Measurements from ENCODE around the gene SNCB.

Gene SNCB

GRCh38 chr5:176629853-176630680 lies at the start of gene SNCB, which contains the start of gene EIF4E1B:
Gene SNCB, minus strand, starts transcription at chr5:176630534. Its CDS starts 880 bp downstream, at chr5:176629654.
Gene EIF4E1B, plus strand, starts transcription at chr5:176630675. Its CDS starts 12,113 bp downstream, at chr5:176642788.
- no peak for DNase-seq (ENCODE audit: low read depth)

DNA sequence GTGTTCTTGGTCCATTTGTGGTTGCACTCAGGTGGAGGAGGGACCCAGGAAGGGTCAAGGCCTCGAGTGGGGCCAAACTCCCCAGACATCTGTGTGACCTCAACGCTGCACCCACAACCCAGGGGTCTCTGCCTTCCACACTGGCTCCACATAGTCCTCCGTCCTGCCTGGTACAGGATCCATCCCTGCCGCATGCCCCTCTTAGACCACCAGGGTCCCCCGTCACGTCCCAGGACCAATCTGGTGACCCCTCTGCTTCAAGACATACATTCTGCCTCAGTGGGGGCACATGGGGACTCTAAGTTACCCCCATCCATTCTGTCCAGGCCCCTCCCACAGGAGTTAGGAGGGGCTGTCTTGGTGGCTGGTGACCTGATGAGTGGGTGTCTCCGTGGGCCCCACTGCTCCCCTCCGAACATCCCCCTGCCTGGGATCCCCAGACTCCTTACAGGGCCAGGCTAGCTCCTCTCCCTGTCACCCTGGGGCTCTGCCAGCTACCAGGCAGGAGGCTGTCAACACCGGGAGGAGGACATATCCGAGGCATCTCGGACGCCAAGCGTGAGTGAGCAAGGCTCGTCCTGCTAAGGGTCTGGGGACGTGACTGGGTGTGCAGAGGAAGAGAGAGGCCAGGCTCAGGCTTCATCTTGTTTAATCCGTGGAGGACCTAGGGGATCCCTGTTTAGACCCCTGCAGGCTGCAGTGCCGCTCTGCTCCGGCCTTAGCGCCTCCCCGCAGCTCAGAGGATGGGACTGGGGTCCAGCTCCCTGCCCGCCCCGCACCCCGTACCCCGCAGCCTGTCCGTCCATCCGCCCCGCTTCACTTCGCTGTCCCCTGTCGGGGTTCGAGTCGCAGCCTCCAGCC lies 49.3 kb upstream of the SNCB start:
- DNase-seq (ENCODE audit: low read depth) = no peak

DNA sequence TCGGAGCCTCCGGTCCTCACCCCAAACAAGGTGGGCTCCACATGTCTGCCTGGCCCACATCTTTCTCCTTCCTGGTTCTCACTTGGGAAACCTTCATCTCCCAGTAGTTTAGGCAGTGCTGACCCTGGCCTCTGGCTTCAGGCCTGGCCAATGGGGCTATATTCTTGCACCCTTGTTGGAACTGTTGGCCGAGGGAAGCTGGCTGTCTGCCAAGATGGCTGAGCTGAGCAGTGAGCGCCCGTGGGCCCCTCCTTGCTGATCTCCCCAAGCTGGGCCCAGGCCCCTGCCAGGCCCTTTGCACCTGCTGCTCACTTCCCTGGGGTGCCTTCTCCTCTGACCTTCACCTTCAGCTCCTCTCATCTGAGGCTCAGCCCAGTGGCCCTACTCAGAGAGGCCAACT lies 48.2 kb upstream of the SNCB start:
- DNase-seq (ENCODE audit: low read depth) = no peak

- no peak for DNase-seq (ENCODE audit: low read depth)
Measured at GRCh38 chr5:176677209-176677939, 47.0 kb upstream of the SNCB start.

DNA sequence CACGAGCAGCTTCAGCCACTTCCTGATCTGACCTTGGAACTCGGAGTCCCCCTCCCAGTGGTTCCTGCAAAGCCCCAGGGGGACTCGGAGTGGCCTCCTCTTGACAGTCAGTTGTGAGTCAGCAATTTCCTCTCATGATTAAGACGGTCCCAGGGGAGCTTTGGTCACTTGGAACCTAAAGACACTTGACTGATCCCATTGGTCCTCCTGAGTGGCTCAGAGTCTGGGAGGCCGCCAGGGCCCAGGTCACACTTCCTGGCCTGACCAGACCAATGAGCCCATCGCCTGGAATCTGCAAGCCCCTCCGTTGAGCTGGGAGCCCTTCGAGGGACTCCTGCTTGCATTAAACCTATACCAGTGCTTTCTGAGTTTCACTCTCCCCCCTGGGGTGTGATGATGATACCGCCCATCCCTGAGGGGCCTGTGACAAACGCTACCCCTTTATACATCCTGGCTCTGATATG lies 46.1 kb upstream of the SNCB start:
- DNase-seq (ENCODE audit: low read depth) = no peak

DNA sequence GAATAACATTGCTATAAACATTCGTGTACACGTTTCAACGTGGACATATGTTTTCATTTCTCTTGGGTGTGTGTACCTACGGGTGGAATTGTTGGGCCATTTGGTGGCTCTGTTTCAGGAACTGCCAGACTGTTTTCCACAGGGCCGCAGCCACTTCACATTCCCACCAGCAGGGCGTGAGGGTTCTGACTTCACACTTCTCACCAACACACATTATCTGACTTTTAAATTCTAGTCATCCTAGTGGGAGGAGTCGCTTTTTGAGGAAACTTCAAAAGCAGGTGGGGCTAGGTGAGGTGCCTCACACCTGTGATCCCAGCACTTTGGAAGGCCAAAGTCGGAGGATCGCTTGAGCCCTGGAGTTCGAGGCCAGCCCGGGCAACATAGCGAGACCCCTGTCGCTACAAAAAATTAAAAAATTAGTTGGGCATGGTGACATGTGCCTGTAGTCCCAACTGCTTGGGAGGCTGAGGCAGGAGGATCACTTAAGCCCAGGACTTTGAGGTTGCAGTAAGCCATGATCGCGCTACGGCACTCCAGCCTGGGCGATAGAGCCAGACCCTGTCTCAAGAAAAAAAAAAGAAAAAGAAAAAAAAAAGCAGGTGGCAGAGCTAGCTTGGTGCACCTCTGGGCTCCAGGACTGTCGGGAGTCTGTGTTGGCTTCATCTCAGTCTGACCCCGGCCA lies 45.5 kb upstream of the SNCB start:
- DNase-seq (ENCODE audit: low read depth) = no peak

DNA sequence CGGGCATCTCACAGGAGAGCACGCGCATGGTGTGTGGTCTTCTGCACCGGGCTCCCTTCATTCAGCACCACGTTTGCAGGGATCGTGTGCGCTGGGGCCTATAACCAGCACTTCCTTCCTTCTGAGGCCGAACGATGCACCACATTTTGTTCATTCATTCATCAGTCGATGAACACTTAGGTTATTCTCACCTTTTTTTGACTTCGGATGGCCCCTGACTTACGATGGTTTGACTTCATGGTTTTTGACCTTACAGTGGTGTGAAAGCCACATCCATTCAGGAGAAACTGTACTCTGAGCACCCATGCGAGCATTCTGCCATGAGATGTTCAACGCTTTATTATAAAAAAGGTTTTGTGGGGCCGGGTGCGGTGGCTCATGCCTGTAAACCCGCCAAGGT lies 44.5 kb upstream of the SNCB start:
- DNase-seq (ENCODE audit: low read depth) = no peak

DNA sequence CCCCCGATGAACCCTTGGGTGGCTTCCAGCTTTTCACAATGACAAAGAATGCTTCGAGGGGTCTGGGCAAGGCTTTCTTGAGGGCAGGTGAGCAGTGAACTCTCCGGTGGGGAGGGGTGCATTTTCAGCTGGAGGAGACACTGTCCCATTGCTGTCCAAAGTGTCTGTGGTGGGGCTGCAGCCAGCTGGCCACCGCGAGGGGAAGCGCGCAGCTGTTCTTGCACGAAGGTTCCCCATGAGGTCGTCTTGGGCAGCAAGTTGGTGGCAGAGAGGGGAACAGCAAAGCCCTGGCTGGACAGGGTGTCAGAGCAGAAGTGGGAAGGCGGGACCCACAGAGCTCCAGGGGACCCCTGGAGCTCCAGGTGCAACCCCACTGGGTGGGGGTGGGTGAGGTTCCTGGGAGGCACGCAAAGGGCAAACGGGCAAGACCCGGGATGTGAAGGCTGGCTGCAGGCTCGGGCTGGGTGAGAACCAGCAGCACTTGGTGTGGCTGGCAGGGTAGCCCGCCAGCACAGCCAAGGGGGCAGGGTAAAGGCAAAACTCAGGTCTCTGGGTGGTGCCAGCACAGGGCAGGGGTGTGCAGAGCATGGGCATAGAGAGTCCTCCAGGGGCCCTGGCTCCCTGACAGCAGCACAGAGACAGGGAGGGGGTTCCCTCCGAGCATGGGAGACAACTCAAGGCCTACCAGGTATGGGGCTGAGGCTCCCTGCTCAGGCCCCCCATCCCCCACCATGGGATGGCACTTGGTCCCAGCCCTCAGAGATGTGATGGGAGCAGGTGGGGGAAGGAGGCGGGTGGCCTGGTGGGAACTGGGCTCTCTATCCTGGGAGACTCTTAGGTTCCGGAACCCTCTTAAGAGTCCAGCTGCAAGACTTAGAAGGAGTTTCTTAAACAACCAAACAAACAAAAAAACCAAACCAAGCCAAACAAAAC lies 43.6 kb upstream of the SNCB start:
- no peak for DNase-seq (ENCODE audit: low read depth)

DNA sequence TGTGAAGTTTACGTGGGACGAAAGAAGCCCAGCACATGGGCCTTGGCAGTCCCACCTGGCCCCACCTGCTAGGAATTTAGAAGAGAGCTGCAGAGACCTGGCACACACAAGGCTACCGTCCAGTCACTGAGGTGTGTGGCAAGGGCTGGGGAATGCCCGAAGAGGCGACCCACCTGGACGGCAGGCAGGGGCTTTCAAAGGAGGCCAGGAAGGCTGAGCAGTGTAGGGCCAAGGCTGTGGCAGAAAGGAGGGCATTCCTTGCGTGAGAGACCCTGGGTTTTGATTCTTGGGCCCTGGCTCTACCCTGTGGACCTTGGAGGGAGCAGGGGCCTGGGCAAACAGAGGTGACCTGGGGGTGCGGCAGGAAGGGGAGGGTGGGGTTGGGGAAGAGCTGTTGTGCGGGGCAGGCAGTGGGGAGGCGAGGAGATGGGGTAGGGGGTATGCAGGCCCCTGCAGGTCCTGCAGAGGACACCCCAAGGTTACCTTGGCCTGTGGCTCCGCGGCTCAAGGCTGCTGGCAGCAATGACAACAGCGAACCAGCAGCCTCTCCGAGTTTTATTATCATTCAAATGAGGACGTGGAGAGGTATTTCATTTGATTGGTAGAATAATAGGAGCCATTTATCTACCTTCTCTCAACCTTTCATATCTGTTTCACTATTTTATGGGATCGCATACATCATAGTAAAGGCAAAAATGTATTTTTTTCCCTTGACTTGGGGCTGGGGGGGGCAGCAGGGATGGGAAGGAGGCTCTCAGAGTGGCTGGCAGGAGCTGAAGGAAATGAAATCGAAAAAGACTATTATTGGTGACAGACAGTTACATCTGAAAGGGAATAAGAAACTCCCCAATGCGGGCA lies 41.8 kb upstream of the SNCB start:
- DNase-seq (ENCODE audit: low read depth) = no peak

DNA sequence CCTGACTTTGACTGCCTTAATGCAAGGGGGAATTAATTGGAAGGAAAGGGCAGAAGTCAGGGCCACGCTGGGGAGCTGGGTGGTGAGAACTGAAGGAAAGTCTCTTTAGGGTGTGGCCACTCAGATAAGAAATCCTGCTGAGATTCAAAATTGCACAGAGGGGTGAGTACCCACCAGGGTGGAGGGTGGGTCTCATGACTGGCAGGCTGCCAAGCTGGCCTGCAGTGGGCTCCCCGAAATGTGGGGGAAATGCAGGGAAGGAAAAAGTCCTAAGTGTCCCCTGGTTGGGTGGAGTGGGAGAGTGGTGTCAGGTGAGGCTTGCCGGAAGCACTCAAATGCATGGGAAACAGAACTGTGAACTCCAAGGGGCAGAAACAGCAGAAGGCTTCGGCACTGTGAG lies 41.1 kb upstream of the SNCB start:
- DNase-seq (ENCODE audit: low read depth) = no peak

DNA sequence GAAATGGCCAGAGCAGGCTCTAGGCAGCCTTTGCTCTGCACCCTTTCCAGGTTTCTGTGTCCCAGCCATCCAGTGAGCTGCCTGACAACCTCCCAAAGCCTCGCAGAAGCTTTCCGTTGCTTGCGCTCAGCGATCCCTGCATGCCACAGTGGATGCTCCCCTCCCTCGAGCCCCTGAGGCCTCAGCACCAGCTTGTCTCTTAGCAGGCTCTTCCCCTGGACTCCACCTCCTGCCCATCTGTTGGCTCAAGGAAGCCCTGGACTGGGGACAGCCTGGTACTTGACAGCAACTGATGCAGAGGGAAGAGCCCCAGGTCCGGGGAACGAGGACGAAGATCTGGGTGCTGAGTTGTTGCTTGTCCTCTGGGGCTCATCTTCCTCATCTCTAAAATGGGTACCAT lies 40.1 kb upstream of the SNCB start:
- no peak for DNase-seq (ENCODE audit: low read depth)

DNA sequence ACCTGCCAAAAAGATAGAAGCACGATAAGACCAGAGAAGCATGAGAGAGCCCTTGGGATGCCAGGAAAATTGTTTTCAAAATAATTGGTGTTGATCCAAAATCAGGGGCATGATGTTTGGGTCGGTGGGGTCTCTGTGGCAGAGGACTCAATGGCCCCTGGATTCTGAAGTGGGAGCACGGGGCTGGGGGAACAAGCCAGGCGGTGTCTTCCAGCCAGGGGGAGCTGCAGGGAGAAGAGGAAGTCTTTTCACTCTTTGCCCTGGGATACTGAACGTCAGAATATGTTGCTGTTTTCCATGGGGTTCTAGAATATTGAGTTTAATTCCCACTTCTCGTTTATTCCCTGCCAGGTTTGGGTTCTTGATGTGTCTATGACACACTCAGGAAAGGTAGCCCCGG lies 37.3 kb upstream of the SNCB start:
- no peak for DNase-seq (ENCODE audit: low read depth)

DNA sequence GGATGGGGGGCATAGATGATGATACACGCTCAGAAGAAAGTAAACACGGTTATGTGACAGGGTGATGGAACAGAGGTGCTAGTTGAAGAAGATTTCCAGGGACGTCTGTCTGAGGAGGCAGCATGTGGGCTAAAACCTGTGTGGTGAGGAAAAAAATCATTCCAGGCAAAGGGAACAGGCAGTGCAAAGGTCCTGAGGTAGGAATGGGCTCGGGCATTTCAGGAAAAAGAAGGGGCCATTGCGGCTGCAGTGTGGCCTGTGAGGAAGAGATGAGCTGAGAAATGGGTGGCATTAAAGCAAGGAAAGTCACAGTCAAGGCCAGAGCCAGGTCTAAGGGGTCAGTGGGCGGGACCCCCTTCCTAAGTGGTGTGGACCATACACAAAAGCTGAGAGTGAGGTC lies 35.2 kb upstream of the SNCB start:
- DNase-seq (ENCODE audit: low read depth) = no peak

GRCh38 chr5:176664886-176665285 lies 34.6 kb upstream of the SNCB start:
- DNase-seq (ENCODE audit: low read depth) = no peak

GRCh38 chr5:176664479-176664878 lies 34.1 kb upstream of the SNCB start:
- no peak for DNase-seq (ENCODE audit: low read depth)

DNA sequence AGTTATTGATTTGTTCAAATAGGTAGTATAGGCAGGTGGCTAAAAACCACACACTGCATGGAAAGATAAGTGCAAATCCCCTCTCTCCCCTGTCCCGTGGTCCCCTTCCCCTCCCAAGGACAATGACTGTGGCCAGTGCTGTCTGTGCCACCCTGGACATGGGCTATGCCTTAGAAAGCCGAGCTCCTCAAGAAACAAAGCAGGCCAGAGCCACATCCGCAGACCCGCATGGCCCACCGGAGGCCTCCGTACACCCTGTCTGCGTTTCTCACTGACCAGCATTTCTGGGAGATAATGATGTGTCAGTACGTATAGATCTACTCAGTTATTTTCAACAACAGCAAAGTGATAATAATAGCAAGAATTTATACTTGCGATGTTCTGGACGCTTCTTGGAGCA lies 33.2 kb upstream of the SNCB start:
- DNase-seq (ENCODE audit: low read depth) = no peak

GRCh38 chr5:176662371-176663333 lies 32.3 kb upstream of the SNCB start:
- DNase-seq (ENCODE audit: low read depth) = no peak

DNA sequence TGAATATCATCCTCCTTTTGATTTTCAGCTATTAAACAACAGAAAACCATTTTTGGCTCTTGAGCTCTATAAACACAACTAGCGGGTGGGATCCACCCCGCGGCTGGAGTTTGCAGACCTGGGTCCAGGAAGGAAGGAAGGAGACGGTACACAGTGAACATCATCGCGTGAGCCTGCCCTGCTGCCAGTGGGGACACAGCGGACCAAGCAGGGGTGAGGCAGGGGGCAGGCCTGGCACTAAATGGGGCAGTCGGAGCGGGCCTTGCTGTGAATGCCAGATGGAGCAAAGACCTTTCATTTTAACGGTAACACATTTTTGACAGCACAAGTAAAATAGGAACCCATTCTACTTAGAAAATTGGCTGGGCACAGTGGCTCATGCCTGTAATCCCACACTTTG lies 31.3 kb upstream of the SNCB start:
- no peak for DNase-seq (ENCODE audit: low read depth)
